ENCODE measurements around the gene SLC4A1AP.

The SLC4A1AP gene

GRCh38 chr2:27721335-27721734 lies 57.6 kb downstream of the SLC4A1AP start:
- no peak for DNase-seq (ENCODE audit: low read depth)

- no peak for DNase-seq (ENCODE audit: low read depth)
Measured at GRCh38 chr2:27721884-27722485, 58.3 kb downstream of the SLC4A1AP start.

- no peak for DNase-seq (ENCODE audit: low read depth)
Measured at GRCh38 chr2:27723372-27724144, 59.9 kb downstream of the SLC4A1AP start.

GRCh38 chr2:27724191-27724590 lies 60.5 kb downstream of the SLC4A1AP start:
- DNase-seq (ENCODE audit: low read depth) = no peak

GRCh38 chr2:27724905-27725701 lies 61.4 kb downstream of the SLC4A1AP start:
- no peak for DNase-seq (ENCODE audit: low read depth)

- no peak for DNase-seq (ENCODE audit: low read depth)
Measured at GRCh38 chr2:27727257-27727656, 63.6 kb downstream of the SLC4A1AP start.

- DNase-seq (ENCODE audit: low read depth) = no peak
Measured at GRCh38 chr2:27728081-27728858, 64.6 kb downstream of the SLC4A1AP start.

- no peak for DNase-seq (ENCODE audit: low read depth)
Measured at GRCh38 chr2:27729198-27729597, 65.5 kb downstream of the SLC4A1AP start.

GRCh38 chr2:27729614-27730013 lies 65.9 kb downstream of the SLC4A1AP start:
- DNase-seq (ENCODE audit: low read depth) = no peak

GRCh38 chr2:27730261-27730662 lies 66.6 kb downstream of the SLC4A1AP start:
- no peak for DNase-seq (ENCODE audit: low read depth)

GRCh38 chr2:27730980-27731691 lies 67.4 kb downstream of the SLC4A1AP start:
- no peak for DNase-seq (ENCODE audit: low read depth)

GRCh38 chr2:27734305-27734704 lies 70.6 kb downstream of the SLC4A1AP start:
- DNase-seq (ENCODE audit: low read depth) = no peak

- DNase-seq (ENCODE audit: low read depth) = peak; percentile 53
Measured at GRCh38 chr2:27735263-27735904, 71.7 kb downstream of the SLC4A1AP start.

GRCh38 chr2:27736031-27736889 lies 72.6 kb downstream of the SLC4A1AP start:
- no peak for DNase-seq (ENCODE audit: low read depth)

GRCh38 chr2:27736890-27737204 lies 73.2 kb downstream of the SLC4A1AP start:
- no peak for DNase-seq (ENCODE audit: low read depth)

- DNase-seq (ENCODE audit: low read depth) = no peak
Measured at GRCh38 chr2:27737676-27738348, 74.1 kb downstream of the SLC4A1AP start.

GRCh38 chr2:27738349-27739057 lies 74.8 kb downstream of the SLC4A1AP start:
- DNase-seq (ENCODE audit: low read depth) = no peak

GRCh38 chr2:27739058-27739373 lies 75.3 kb downstream of the SLC4A1AP start:
- no peak for DNase-seq (ENCODE audit: low read depth)

GRCh38 chr2:27741673-27742072 lies 78.0 kb downstream of the SLC4A1AP start:
- DNase-seq (ENCODE audit: low read depth) = no peak
